DMS153 (cell line): Measurements from ENCODE around the gene F12.
A peak's percentile ranks its signal among the peaks of the same experiment; 100 is the strongest.
"Not testable (repeated sequence)": the region's sequence is repeated elsewhere in the genome, so short reads cannot be mapped to it uniquely, and the experiment has no call there.

Experiments used
- DNase-seq: peaks from one replicate; lab custom pipeline; 2025; lab: John Stamatoyannopoulos, UW

F12 gene

GRCh38 chr5:177432143-177432838 lies 22.9 kb upstream of the F12 start:
- no peak for DNase-seq

GRCh38 chr5:177431317-177432142 lies 22.2 kb upstream of the F12 start:
- DNase-seq, result no peak

- DNase-seq, result no peak
Measured at GRCh38 chr5:177430972-177431316, 21.6 kb upstream of the F12 start.

- DNase-seq, result no peak
Measured at GRCh38 chr5:177430140-177430951, 21.0 kb upstream of the F12 start.

GRCh38 chr5:177429248-177430040 lies 20.1 kb upstream of the F12 start:
- no peak for DNase-seq

- DNase-seq, result no peak
Measured at GRCh38 chr5:177428574-177429217, 19.3 kb upstream of the F12 start.

GRCh38 chr5:177427919-177428573 lies 18.7 kb upstream of the F12 start:
- no peak for DNase-seq

- no peak for DNase-seq
Measured at GRCh38 chr5:177427211-177427822, 18.0 kb upstream of the F12 start.

GRCh38 chr5:177426566-177427210 lies 17.3 kb upstream of the F12 start, which contains the start of gene GRK6:
GRK6 (plus strand) TSS chr5:177426676; CDS start chr5:177426846, 170 bp downstream.
- DNase-seq, result no peak

GRCh38 chr5:177425801-177426565 lies 16.6 kb upstream of the F12 start:
- DNase-seq, result peak; percentile 98

- DNase-seq, result peak; percentile 18
Measured at GRCh38 chr5:177425196-177425800, 15.9 kb upstream of the F12 start.

- DNase-seq, result no peak
Measured at GRCh38 chr5:177423671-177424070, 14.3 kb upstream of the F12 start.

GRCh38 chr5:177421062-177421798 lies 11.9 kb upstream of the F12 start:
- DNase-seq, result no peak

GRCh38 chr5:177420472-177420871 lies 11.1 kb upstream of the F12 start:
- not testable (repeated sequence) for DNase-seq

GRCh38 chr5:177419046-177419445 lies 9.7 kb upstream of the F12 start:
- no peak for DNase-seq

- DNase-seq, result not testable (repeated sequence)
Measured at GRCh38 chr5:177417081-177417480, 7.7 kb upstream of the F12 start.

GRCh38 chr5:177414481-177414880 lies 5.1 kb upstream of the F12 start:
- no peak for DNase-seq
